Neural crest cell (in vitro differentiated cells): Measurements from ENCODE around the gene SELENBP1. TPM values are rescaled to one million over a fixed set of nuclear protein-coding genes. Genes with fewer than 3 reads are reported as not detected.

ENCODE experiments used
- DNase-seq: peaks from one replicate; pipeline ENCODE4 v3.0.0; 2021; ENCODE audit warnings: low read depth, mixed read lengths, low spot score
- H3K27ac Mint-ChIP-seq: one replicate; pipeline ENCODE4 v1.8.0; 2021; ENCODE audit warnings: mild to moderate bottlenecking, mixed read lengths; ENCODE audit not compliant: unreplicated experiment
- H3K27me3 Mint-ChIP-seq: 2 replicates; pipeline ENCODE4 v1.8.0; 2021; ENCODE audit warnings: low read depth, mild to moderate bottlenecking, mixed read lengths
- H3K36me3 Mint-ChIP-seq: 2 replicates; pipeline ENCODE4 v1.8.0; 2021; ENCODE audit warnings: low read depth, mild to moderate bottlenecking, mixed read lengths
- H3K4me1 Mint-ChIP-seq: 2 replicates; pipeline ENCODE4 v1.8.0; 2021; ENCODE audit warnings: mixed read lengths
- H3K4me3 Mint-ChIP-seq: one replicate; pipeline ENCODE4 v1.8.0; 2021; ENCODE audit warnings: mild to moderate bottlenecking, mixed read lengths
- H3K9me3 Mint-ChIP-seq: 2 replicates; pipeline ENCODE4 v1.8.0; 2021; ENCODE audit warnings: mixed read lengths
- total RNA-seq: library from RNA; stranded (reverse); gene quantifications from 2 replicates; pipeline ENCODE4 v1.2.1, GENCODE V29; 2021
- TF ChIP-seq, protein P1 (sequence below): fragments of 200-600 bp; sonication (generic); conservative IDR thresholded peaks from 2 replicates; pipeline ENCODE4 v1.5.0; 2021; ENCODE audit warnings: antibody characterized with exemption, mild to moderate bottlenecking

The SELENBP1 gene
- total RNA-seq, 1 donor from 2014 or later: 36.2 TPM

DNA sequence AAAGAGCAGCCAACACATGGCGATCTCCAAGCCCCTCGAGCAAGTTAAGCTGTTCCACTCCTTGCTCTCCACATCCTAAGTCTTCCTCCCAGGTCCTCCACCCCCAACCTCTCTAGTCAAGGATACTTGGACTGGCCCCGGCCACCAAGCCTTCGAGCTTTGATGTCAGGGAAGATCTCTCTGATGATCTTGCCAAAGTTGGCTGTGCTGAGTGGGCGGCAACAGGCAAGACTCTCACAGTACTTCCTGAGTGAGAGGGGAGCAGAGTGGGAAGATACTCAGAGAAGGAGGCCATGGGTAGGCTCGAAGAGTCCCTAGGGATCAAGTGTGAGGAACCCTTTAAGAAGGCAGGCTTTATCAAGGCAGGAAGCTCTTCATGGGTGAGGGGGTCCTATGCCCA is 28.2 kb downstream of the SELENBP1 start:
- H3K4me3 Mint-ChIP-seq: no peak overlapping the region

DNA sequence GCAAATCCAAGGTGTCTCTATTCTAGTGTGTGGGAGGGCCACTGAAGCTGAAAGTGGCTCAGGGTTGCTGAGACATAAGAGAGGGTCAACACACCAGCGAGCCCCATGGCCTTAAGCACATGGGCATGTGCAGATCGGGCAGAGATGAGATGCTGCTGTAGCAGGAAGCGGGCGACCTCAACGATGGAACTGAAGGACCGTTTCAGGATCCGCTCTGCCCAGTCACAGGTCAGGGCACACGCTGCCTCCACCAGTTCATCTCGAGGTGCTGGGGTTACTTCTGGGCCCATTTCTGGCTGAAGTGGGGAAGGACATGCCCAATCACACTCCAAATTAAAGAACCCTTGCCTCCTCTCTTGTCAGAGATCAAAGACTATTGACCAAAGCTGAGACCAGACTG is 28.9 kb downstream of the SELENBP1 start:
- no peak for DNase-seq
- Mint-ChIP-seq H3K4me3 (peak overlapping the region; percentile 41), H3K36me3 (peaks cover 8% of the 10 kb centered on the region), H3K27ac (peak overlapping the region; percentile 43), H3K4me1 (peaks cover 34% of the 10 kb centered on the region), H3K27me3 (no peaks in the 10 kb centered on the region), H3K9me3 (no peaks in the 10 kb centered on the region)
- TF ChIP-seq, protein P1, sequence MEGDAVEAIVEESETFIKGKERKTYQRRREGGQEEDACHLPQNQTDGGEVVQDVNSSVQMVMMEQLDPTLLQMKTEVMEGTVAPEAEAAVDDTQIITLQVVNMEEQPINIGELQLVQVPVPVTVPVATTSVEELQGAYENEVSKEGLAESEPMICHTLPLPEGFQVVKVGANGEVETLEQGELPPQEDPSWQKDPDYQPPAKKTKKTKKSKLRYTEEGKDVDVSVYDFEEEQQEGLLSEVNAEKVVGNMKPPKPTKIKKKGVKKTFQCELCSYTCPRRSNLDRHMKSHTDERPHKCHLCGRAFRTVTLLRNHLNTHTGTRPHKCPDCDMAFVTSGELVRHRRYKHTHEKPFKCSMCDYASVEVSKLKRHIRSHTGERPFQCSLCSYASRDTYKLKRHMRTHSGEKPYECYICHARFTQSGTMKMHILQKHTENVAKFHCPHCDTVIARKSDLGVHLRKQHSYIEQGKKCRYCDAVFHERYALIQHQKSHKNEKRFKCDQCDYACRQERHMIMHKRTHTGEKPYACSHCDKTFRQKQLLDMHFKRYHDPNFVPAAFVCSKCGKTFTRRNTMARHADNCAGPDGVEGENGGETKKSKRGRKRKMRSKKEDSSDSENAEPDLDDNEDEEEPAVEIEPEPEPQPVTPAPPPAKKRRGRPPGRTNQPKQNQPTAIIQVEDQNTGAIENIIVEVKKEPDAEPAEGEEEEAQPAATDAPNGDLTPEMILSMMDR: no peak

More for the DNA sequence above, 28.2 kb downstream of the SELENBP1 start:
- Mint-ChIP-seq H3K36me3 (peaks cover 8% of the 10 kb centered on the region), H3K27me3 (no peaks in the 10 kb centered on the region), H3K9me3 (no peaks in the 10 kb centered on the region), H3K4me1 (peaks cover 34% of the 10 kb centered on the region), H3K27ac (no peak overlapping the region)
- DNase-seq: no peak
- TF ChIP-seq, protein P1: no peak

GRCh38 chr1:151342569-151342968 is 29.9 kb downstream of the SELENBP1 start:
- Mint-ChIP-seq H3K4me3 (no peak overlapping the region), H3K4me1 (peaks cover 25% of the 10 kb centered on the region), H3K27ac (no peak overlapping the region), H3K36me3 (peaks cover 8% of the 10 kb centered on the region), H3K27me3 (no peaks in the 10 kb centered on the region), H3K9me3 (no peaks in the 10 kb centered on the region)
- TF ChIP-seq, protein P1: no peak
- no peak for DNase-seq

GRCh38 chr1:151342021-151342420 is 30.5 kb downstream of the SELENBP1 start:
- H3K9me3 Mint-ChIP-seq: no peaks in the 10 kb centered on the region
- H3K27ac Mint-ChIP-seq: no peak overlapping the region
- TF ChIP-seq, protein P1: no peak
- peaks cover 20% of the 10 kb centered on the region for H3K4me1 Mint-ChIP-seq
- H3K36me3 Mint-ChIP-seq: peaks cover 6% of the 10 kb centered on the region
- H3K4me3 Mint-ChIP-seq: peak overlapping the region; percentile 42
- H3K27me3 Mint-ChIP-seq: no peaks in the 10 kb centered on the region
- no peak for DNase-seq

- Mint-ChIP-seq H3K27me3 (no peaks in the 10 kb centered on the region), H3K4me1 (peaks cover 11% of the 10 kb centered on the region), H3K4me3 (peak overlapping the region; percentile 6), H3K9me3 (no peaks in the 10 kb centered on the region), H3K27ac (no peak overlapping the region), H3K36me3 (peaks cover 3% of the 10 kb centered on the region)
- TF ChIP-seq, protein P1: peak; percentile 78
- peak; percentile 44 for DNase-seq
Observed at GRCh38 chr1:151340870-151341754, 31.4 kb downstream of the SELENBP1 start.
